GM18499 (cell line): ENCODE measurements around the gene TAF10.

Source experiments
- ATAC-seq: cut with Tn5 transposase; IDR thresholded peaks from one replicate; pipeline ENCODE4 v1.9.1; 2021; ENCODE audit warnings: moderate number of reproducible peaks; ENCODE audit not compliant: insufficient read depth, unreplicated experiment

TAF10 gene

GRCh38 chr11:6610591-6610990 lies 1.4 kb downstream of the TAF10 start:
- ATAC-seq: no peak

- no peak for ATAC-seq
Observed at GRCh38 chr11:6609502-6610015, 2.5 kb downstream of the TAF10 start.

GRCh38 chr11:6608726-6609501 lies 3.1 kb downstream of the TAF10 start:
- ATAC-seq: no peak

GRCh38 chr11:6608011-6608410 lies 4.0 kb downstream of the TAF10 start:
- ATAC-seq: no peak

- ATAC-seq: no peak
Observed at GRCh38 chr11:6607190-6607795, 4.7 kb downstream of the TAF10 start.

GRCh38 chr11:6606471-6607189 lies 5.4 kb downstream of the TAF10 start:
- ATAC-seq: peak; percentile 26

GRCh38 chr11:6604790-6605189 lies 7.2 kb downstream of the TAF10 start:
- no peak for ATAC-seq

GRCh38 chr11:6604081-6604626 lies 7.9 kb downstream of the TAF10 start:
- ATAC-seq: peak; percentile 30

GRCh38 chr11:6603287-6604080 lies 8.5 kb downstream of the TAF10 start, which contains the start of the genes ILK and RRP8:
TSS of gene ILK (plus strand) at chr11:6603774. CDS start at chr11:6604272, 498 bp downstream.
TSS of gene RRP8 (minus strand) at chr11:6603616. CDS start at chr11:6603502, 114 bp downstream.
- no peak for ATAC-seq

- ATAC-seq: no peak
Observed at GRCh38 chr11:6602096-6602940, 9.7 kb downstream of the TAF10 start.

GRCh38 chr11:6601041-6601461 lies 11.0 kb downstream of the TAF10 start:
- no peak for ATAC-seq

- ATAC-seq: no peak
Observed at GRCh38 chr11:6599881-6600390, 12.1 kb downstream of the TAF10 start.

GRCh38 chr11:6599449-6599848 lies 12.6 kb downstream of the TAF10 start:
- no peak for ATAC-seq

- no peak for ATAC-seq
Observed at GRCh38 chr11:6598555-6598954, 13.5 kb downstream of the TAF10 start.

- ATAC-seq: no peak
Observed at GRCh38 chr11:6596239-6596877, 15.7 kb downstream of the TAF10 start.

- no peak for ATAC-seq
Observed at GRCh38 chr11:6594142-6594768, 17.8 kb downstream of the TAF10 start.

- no peak for ATAC-seq
Observed at GRCh38 chr11:6588018-6588417, 24.0 kb downstream of the TAF10 start.
